ENCODE measurements around the gene PPP1R3F.

The PPP1R3F gene

DNA sequence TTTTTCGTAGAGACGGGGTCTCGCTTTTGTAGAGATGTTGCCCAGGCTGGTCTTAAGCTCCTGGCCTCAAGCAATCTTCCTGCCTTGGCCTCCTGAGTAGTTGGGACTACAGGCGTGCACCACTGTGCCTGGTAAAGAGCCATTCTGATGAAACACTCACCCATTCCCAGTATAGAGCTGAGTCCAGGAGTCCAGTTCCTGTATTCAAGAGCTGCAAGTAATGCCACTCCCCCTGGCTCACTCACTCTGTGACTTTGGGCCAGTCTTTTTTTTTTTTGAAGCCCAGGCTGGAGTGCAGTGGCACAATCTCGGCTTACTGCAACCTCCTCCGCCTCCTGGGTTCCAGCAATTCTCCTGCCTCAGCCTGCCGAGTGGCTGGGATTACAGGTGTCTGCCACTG lies 30.9 kb upstream of the PPP1R3F start:
- H3K4me3 ChIP-seq (ENCODE audit: low read length): no peak overlapping the region
- TF ChIP-seq, protein P1, sequence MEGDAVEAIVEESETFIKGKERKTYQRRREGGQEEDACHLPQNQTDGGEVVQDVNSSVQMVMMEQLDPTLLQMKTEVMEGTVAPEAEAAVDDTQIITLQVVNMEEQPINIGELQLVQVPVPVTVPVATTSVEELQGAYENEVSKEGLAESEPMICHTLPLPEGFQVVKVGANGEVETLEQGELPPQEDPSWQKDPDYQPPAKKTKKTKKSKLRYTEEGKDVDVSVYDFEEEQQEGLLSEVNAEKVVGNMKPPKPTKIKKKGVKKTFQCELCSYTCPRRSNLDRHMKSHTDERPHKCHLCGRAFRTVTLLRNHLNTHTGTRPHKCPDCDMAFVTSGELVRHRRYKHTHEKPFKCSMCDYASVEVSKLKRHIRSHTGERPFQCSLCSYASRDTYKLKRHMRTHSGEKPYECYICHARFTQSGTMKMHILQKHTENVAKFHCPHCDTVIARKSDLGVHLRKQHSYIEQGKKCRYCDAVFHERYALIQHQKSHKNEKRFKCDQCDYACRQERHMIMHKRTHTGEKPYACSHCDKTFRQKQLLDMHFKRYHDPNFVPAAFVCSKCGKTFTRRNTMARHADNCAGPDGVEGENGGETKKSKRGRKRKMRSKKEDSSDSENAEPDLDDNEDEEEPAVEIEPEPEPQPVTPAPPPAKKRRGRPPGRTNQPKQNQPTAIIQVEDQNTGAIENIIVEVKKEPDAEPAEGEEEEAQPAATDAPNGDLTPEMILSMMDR (IDR thresholded peaks at IDR 0.05; ENCODE audit: insufficient read depth, low read depth, low read length, missing control alignments): no peak
- no peak for DNase-seq (ENCODE audit: low read depth)

DNA sequence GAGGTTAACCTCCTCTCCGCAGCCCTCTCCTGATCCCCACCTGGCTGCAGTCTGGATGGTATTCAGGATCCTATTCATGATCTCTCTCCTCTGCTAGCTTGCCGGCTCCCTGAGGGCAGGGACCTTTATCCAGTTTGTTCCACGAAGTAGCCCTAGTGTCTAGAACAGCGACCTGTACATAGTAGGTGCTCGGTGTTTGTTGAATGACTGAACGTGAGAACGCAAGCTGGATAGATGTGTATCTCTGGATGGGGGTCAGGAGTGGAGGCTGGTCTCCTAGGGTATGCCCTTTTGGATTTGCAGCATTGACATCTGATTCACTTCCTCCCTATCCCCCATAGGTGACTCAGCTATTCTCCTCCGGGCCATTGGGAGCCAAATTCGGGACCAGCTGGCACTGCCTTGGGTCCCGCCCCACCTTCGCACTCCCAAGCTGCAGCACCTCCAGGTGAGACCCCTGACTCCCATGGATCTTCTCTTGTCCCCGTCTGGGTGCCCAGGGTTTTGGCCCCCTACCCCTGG lies 27.0 kb upstream of the PPP1R3F start:
- TF ChIP-seq, protein P1 (IDR thresholded peaks at IDR 0.05; ENCODE audit: insufficient read depth, low read depth, low read length, missing control alignments): no peak
- peak; percentile 2 for DNase-seq (ENCODE audit: low read depth)

DNA sequence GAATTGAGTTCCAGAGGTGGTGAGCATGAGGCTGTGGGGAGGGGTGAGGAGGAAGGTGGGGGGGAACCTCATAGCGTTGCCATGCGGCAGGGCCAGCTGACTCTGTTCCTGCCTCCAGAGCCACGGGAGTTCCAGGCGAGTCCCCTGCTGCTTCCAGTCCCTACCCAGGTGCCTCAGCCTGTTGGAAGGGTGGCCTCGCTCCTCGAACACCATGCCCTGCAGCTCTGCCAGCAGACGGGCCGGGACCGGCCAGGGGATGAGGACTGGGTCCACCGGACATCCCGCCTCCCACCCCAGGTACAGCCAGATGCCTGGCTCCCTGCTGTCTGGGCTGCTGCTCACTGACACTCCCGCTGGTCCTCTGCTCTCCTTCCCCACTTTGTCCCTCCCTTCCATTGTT lies 26.4 kb upstream of the PPP1R3F start:
- no peak for DNase-seq (ENCODE audit: low read depth)
- TF ChIP-seq, protein P1 (IDR thresholded peaks at IDR 0.05; ENCODE audit: insufficient read depth, low read depth, low read length, missing control alignments): no peak
- no peak overlapping the region for H3K4me3 ChIP-seq (ENCODE audit: low read length)

More for the DNA sequence above, 27.0 kb upstream of the PPP1R3F start:
- H3K4me3 ChIP-seq (ENCODE audit: low read length): no peak overlapping the region

DNA sequence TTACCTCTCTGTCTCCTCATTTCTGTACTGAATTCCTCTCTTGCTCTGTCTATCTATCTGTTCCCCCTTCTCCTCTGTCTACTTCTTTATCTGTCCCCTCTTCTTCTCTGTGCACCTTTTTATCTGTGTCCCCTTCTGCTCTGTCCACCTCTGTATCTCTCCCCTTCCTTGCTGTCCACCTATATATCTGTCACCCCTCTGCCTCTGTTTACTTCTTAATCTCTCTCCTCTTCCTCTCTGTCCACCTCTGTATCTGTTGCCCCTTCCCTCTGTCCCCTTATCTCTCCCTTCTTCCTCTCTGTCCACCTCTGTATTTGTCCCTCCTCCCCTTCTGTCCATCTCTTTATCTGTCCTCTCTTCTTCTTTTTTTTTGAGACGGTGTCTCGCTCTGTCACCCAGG lies 25.4 kb upstream of the PPP1R3F start:
- TF ChIP-seq, protein P1 (IDR thresholded peaks at IDR 0.05; ENCODE audit: insufficient read depth, low read depth, low read length, missing control alignments): no peak
- DNase-seq (ENCODE audit: low read depth): no peak
- no peak overlapping the region for H3K4me3 ChIP-seq (ENCODE audit: low read length)

DNA sequence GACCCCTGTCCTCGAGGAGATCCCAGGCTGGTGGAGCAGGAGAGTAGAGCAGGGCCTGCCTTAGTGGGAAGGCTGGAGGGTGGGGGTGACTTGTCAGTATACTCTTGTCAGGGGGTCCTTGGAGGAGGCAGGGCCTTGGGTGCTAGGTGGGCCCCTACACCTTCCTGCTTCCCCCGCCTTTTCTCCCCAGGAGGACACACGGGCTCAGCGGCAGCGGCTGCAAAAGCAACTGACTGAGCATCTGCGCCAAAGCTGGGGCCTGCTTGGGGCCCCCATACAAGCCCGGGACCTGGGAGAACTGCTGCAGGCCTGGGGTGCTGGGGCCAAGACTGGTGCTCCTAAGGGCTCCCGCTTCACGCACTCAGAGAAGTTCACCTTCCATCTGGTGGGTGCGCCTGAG lies 23.1 kb upstream of the PPP1R3F start:
- TF ChIP-seq, protein P1 (IDR thresholded peaks at IDR 0.05; ENCODE audit: insufficient read depth, low read depth, low read length, missing control alignments): no peak
- DNase-seq (ENCODE audit: low read depth): no peak
- H3K4me3 ChIP-seq (ENCODE audit: low read length): no peak overlapping the region

DNA sequence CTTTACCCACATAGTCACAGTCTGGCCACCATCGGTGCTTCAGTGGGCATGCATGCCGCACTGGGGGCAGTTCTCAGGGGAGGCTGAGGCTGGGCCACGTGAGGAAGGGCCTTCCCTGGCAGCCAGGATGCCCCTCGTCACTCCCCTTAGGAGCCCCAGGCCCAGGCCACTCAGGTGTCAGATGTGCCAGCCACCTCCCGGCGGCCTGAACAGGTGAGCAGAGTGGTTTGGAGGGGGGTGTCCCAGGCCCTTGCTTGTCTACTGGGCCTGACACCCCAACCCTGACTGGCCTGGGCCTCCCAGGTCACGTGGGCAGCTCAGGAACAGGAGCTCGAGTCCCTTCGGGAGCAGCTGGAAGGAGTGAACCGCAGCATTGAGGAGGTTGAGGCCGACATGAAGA lies 22.2 kb upstream of the PPP1R3F start:
- TF ChIP-seq, protein P1 (IDR thresholded peaks at IDR 0.05; ENCODE audit: insufficient read depth, low read depth, low read length, missing control alignments): no peak
- H3K4me3 ChIP-seq (ENCODE audit: low read length): no peak overlapping the region
- DNase-seq (ENCODE audit: low read depth): no peak
